ENCODE data around the gene PRPF31.

DNA sequence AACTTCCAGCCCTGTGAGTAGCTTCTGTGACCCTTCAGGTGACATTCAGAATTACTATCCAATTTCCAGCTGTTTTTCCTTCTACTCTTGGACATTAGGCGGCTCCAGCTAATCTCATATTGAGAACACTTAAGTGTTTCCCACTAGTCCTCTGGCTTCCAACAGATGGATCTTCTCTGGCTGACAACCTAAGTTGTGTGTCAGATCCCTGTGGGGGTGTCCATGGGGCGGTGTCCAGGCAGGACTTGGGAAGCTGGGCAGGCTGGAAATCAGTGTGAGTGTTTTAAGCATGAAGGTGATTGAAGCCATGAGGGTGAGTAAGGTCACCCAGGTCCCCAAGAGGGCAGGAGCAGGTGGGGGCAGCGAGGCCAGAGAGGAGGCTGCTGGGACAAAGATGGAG lies 32.1 kb downstream of the PRPF31 start:
- TF ChIP-seq CTCF (conservative IDR thresholded peaks at IDR 0.05) = no peak
- no peak for TF ChIP-seq EZH2 (IDR thresholded peaks at IDR 0.05; ENCODE audit: low read depth)
